ENCODE results near the gene MANSC1. TPM values are rescaled to one million over a fixed set of nuclear protein-coding genes. Genes with fewer than 3 reads are reported as not detected.

MANSC1 gene
- total and polyA plus RNA-seq, 9 of the 15 experiments (the other 6 are each of a cell fraction or from before 2014, with no cell fraction given): 0.76 to 8.6 (median 3.1) TPM

GRCh38 chr12:12294215-12295005 lies 55.6 kb downstream of the MANSC1 start (continued):
- TF ChIP-seq SREBF2 (CRISPR knock-in tag; IDR thresholded peaks at IDR 0.05): no peak
- no peak for TF ChIP-seq NR1H2 (CRISPR knock-in tag; IDR thresholded peaks at IDR 0.05)
- no peak for TF ChIP-seq CGGBP1 (CRISPR knock-in tag; IDR thresholded peaks at IDR 0.05)
- TF ChIP-seq, protein P1, sequence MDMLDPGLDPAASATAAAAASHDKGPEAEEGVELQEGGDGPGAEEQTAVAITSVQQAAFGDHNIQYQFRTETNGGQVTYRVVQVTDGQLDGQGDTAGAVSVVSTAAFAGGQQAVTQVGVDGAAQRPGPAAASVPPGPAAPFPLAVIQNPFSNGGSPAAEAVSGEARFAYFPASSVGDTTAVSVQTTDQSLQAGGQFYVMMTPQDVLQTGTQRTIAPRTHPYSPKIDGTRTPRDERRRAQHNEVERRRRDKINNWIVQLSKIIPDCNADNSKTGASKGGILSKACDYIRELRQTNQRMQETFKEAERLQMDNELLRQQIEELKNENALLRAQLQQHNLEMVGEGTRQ (CRISPR knock-in tag; IDR thresholded peaks at IDR 0.05): peak; percentile 43
- TF ChIP-seq, protein P2, sequence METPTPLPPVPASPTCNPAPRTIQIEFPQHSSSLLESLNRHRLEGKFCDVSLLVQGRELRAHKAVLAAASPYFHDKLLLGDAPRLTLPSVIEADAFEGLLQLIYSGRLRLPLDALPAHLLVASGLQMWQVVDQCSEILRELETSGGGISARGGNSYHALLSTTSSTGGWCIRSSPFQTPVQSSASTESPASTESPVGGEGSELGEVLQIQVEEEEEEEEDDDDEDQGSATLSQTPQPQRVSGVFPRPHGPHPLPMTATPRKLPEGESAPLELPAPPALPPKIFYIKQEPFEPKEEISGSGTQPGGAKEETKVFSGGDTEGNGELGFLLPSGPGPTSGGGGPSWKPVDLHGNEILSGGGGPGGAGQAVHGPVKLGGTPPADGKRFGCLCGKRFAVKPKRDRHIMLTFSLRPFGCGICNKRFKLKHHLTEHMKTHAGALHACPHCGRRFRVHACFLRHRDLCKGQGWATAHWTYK (CRISPR knock-in tag; IDR thresholded peaks at IDR 0.05): no peak
- TF ChIP-seq, protein P3, sequence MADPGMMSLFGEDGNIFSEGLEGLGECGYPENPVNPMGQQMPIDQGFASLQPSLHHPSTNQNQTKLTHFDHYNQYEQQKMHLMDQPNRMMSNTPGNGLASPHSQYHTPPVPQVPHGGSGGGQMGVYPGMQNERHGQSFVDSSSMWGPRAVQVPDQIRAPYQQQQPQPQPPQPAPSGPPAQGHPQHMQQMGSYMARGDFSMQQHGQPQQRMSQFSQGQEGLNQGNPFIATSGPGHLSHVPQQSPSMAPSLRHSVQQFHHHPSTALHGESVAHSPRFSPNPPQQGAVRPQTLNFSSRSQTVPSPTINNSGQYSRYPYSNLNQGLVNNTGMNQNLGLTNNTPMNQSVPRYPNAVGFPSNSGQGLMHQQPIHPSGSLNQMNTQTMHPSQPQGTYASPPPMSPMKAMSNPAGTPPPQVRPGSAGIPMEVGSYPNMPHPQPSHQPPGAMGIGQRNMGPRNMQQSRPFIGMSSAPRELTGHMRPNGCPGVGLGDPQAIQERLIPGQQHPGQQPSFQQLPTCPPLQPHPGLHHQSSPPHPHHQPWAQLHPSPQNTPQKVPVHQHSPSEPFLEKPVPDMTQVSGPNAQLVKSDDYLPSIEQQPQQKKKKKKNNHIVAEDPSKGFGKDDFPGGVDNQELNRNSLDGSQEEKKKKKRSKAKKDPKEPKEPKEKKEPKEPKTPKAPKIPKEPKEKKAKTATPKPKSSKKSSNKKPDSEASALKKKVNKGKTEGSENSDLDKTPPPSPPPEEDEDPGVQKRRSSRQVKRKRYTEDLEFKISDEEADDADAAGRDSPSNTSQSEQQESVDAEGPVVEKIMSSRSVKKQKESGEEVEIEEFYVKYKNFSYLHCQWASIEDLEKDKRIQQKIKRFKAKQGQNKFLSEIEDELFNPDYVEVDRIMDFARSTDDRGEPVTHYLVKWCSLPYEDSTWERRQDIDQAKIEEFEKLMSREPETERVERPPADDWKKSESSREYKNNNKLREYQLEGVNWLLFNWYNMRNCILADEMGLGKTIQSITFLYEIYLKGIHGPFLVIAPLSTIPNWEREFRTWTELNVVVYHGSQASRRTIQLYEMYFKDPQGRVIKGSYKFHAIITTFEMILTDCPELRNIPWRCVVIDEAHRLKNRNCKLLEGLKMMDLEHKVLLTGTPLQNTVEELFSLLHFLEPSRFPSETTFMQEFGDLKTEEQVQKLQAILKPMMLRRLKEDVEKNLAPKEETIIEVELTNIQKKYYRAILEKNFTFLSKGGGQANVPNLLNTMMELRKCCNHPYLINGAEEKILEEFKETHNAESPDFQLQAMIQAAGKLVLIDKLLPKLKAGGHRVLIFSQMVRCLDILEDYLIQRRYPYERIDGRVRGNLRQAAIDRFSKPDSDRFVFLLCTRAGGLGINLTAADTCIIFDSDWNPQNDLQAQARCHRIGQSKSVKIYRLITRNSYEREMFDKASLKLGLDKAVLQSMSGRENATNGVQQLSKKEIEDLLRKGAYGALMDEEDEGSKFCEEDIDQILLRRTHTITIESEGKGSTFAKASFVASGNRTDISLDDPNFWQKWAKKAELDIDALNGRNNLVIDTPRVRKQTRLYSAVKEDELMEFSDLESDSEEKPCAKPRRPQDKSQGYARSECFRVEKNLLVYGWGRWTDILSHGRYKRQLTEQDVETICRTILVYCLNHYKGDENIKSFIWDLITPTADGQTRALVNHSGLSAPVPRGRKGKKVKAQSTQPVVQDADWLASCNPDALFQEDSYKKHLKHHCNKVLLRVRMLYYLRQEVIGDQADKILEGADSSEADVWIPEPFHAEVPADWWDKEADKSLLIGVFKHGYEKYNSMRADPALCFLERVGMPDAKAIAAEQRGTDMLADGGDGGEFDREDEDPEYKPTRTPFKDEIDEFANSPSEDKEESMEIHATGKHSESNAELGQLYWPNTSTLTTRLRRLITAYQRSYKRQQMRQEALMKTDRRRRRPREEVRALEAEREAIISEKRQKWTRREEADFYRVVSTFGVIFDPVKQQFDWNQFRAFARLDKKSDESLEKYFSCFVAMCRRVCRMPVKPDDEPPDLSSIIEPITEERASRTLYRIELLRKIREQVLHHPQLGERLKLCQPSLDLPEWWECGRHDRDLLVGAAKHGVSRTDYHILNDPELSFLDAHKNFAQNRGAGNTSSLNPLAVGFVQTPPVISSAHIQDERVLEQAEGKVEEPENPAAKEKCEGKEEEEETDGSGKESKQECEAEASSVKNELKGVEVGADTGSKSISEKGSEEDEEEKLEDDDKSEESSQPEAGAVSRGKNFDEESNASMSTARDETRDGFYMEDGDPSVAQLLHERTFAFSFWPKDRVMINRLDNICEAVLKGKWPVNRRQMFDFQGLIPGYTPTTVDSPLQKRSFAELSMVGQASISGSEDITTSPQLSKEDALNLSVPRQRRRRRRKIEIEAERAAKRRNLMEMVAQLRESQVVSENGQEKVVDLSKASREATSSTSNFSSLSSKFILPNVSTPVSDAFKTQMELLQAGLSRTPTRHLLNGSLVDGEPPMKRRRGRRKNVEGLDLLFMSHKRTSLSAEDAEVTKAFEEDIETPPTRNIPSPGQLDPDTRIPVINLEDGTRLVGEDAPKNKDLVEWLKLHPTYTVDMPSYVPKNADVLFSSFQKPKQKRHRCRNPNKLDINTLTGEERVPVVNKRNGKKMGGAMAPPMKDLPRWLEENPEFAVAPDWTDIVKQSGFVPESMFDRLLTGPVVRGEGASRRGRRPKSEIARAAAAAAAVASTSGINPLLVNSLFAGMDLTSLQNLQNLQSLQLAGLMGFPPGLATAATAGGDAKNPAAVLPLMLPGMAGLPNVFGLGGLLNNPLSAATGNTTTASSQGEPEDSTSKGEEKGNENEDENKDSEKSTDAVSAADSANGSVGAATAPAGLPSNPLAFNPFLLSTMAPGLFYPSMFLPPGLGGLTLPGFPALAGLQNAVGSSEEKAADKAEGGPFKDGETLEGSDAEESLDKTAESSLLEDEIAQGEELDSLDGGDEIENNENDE (IDR thresholded peaks at IDR 0.05; ENCODE audit: low read depth, low read length): no peak
- TF ChIP-seq NFRKB (IDR thresholded peaks at IDR 0.05; ENCODE audit: low read depth): no peak
- TF ChIP-seq CBFA2T2 (conservative IDR thresholded peaks at IDR 0.05): peak; percentile 24; the same call in 1 of the 2 replicates
- no peak for TF ChIP-seq TSC22D4 (tag; IDR thresholded peaks at IDR 0.05)
- TF ChIP-seq TEAD4 (IDR thresholded peaks at IDR 0.05; ENCODE audit: low read length): no peak
- TF ChIP-seq TEAD4 (CRISPR knock-in tag; IDR thresholded peaks at IDR 0.05; ENCODE audit: borderline replicate concordance): no peak

Data from K562 (cell line).